IPS-15b (cell line): Measurements from ENCODE around the gene TMEM132E.

Source experiments
- H3K27me3 ChIP-seq: one replicate; pipeline ENCODE4 v1.6.1; 2013; ENCODE audit warnings: low read length; ENCODE audit not compliant: control insufficient read depth, insufficient read depth
- H3K36me3 ChIP-seq: one replicate; pipeline ENCODE4 v1.6.1; 2013; ENCODE audit warnings: low read length; ENCODE audit not compliant: control insufficient read depth, insufficient read depth
- H3K4me1 ChIP-seq: one replicate; pipeline ENCODE4 v1.6.1; 2013; ENCODE audit warnings: mild to moderate bottlenecking, low read length; ENCODE audit not compliant: control insufficient read depth, insufficient read depth
- H3K4me3 ChIP-seq: one replicate; pipeline ENCODE4 v1.5.1; 2013; ENCODE audit warnings: low read depth, low read length
- H3K9ac ChIP-seq: one replicate; pipeline ENCODE4 v1.6.1; 2013; ENCODE audit warnings: low read depth, mild to moderate bottlenecking, low read length
- H3K9me3 ChIP-seq: one replicate; pipeline ENCODE4 v1.6.1; 2013; ENCODE audit warnings: mild to moderate bottlenecking, low read length; ENCODE audit not compliant: control insufficient read depth, insufficient read depth

Gene TMEM132E

GRCh38 chr17:34623856-34624766, 44.7 kb downstream of the TMEM132E start:
- no peaks in the 10 kb centered on the region for H3K9me3 ChIP-seq
- H3K27me3 ChIP-seq: peaks cover 33% of the 10 kb centered on the region
- no peaks in the 10 kb centered on the region for H3K36me3 ChIP-seq
- no peak overlapping the region for H3K4me3 ChIP-seq
- H3K9ac ChIP-seq: no peak overlapping the region
- peaks cover 6% of the 10 kb centered on the region for H3K4me1 ChIP-seq

GRCh38 chr17:34624767-34625383, 45.5 kb downstream of the TMEM132E start:
- H3K9ac ChIP-seq: no peak overlapping the region
- peaks cover 6% of the 10 kb centered on the region for H3K4me1 ChIP-seq
- no peaks in the 10 kb centered on the region for H3K36me3 ChIP-seq
- no peaks in the 10 kb centered on the region for H3K9me3 ChIP-seq
- H3K27me3 ChIP-seq: peaks cover 35% of the 10 kb centered on the region
- H3K4me3 ChIP-seq: no peak overlapping the region

- H3K9me3 ChIP-seq: no peaks in the 10 kb centered on the region
- H3K9ac ChIP-seq: no peak overlapping the region
- peaks cover 6% of the 10 kb centered on the region for H3K4me1 ChIP-seq
- no peak overlapping the region for H3K4me3 ChIP-seq
- no peaks in the 10 kb centered on the region for H3K36me3 ChIP-seq
- peaks cover 38% of the 10 kb centered on the region for H3K27me3 ChIP-seq
Measured at GRCh38 chr17:34626121-34626681, 46.8 kb downstream of the TMEM132E start.

- peaks cover 45% of the 10 kb centered on the region for H3K27me3 ChIP-seq
- no peaks in the 10 kb centered on the region for H3K36me3 ChIP-seq
- H3K4me1 ChIP-seq: peaks cover 12% of the 10 kb centered on the region
- no peaks in the 10 kb centered on the region for H3K9me3 ChIP-seq
- H3K4me3 ChIP-seq: no peak overlapping the region
- no peak overlapping the region for H3K9ac ChIP-seq
Measured at GRCh38 chr17:34628879-34629278, 49.5 kb downstream of the TMEM132E start.

- no peak overlapping the region for H3K9ac ChIP-seq
- H3K36me3 ChIP-seq: no peaks in the 10 kb centered on the region
- peaks cover 6% of the 10 kb centered on the region for H3K4me1 ChIP-seq
- no peak overlapping the region for H3K4me3 ChIP-seq
- peaks cover 42% of the 10 kb centered on the region for H3K27me3 ChIP-seq
- H3K9me3 ChIP-seq: no peaks in the 10 kb centered on the region
Measured at GRCh38 chr17:34633351-34633750, 54.0 kb downstream of the TMEM132E start.

GRCh38 chr17:34633760-34634159, 54.4 kb downstream of the TMEM132E start:
- Histone ChIP-seq H3K27me3 (peaks cover 40% of the 10 kb centered on the region), H3K4me1 (peaks cover 6% of the 10 kb centered on the region), H3K36me3 (no peaks in the 10 kb centered on the region), H3K9me3 (no peaks in the 10 kb centered on the region), H3K4me3 (no peak overlapping the region), H3K9ac (no peak overlapping the region)

- Histone ChIP-seq H3K9me3 (no peaks in the 10 kb centered on the region), H3K9ac (no peak overlapping the region), H3K4me1 (peaks cover 6% of the 10 kb centered on the region), H3K27me3 (peaks cover 41% of the 10 kb centered on the region), H3K4me3 (no peak overlapping the region), H3K36me3 (no peaks in the 10 kb centered on the region)
Measured at GRCh38 chr17:34634551-34635160, 55.3 kb downstream of the TMEM132E start.

GRCh38 chr17:34635876-34636275, 56.5 kb downstream of the TMEM132E start:
- Histone ChIP-seq H3K9ac (no peak overlapping the region), H3K27me3 (peaks cover 42% of the 10 kb centered on the region), H3K9me3 (no peaks in the 10 kb centered on the region), H3K4me3 (no peak overlapping the region), H3K4me1 (peaks cover 6% of the 10 kb centered on the region), H3K36me3 (no peaks in the 10 kb centered on the region)

GRCh38 chr17:34637041-34637547, 57.7 kb downstream of the TMEM132E start:
- H3K36me3 ChIP-seq: no peaks in the 10 kb centered on the region
- peaks cover 6% of the 10 kb centered on the region for H3K4me1 ChIP-seq
- H3K9me3 ChIP-seq: no peaks in the 10 kb centered on the region
- no peak overlapping the region for H3K9ac ChIP-seq
- peaks cover 38% of the 10 kb centered on the region for H3K27me3 ChIP-seq
- H3K4me3 ChIP-seq: no peak overlapping the region

GRCh38 chr17:34637548-34638525, 58.5 kb downstream of the TMEM132E start:
- Histone ChIP-seq H3K36me3 (no peaks in the 10 kb centered on the region), H3K4me3 (no peak overlapping the region), H3K27me3 (peaks cover 34% of the 10 kb centered on the region), H3K9me3 (no peaks in the 10 kb centered on the region), H3K4me1 (peaks cover 5% of the 10 kb centered on the region), H3K9ac (no peak overlapping the region)
